Fibroblast of lung (primary cell): ENCODE results near the gene IL17RB.

Experiments used
- EZH2 ChIP-seq: IDR thresholded peaks from 2 replicates; pipeline ENCODE4 v1.5.1; 2012; ENCODE audit warnings: low read length, control low read depth, mild to moderate bottlenecking; ENCODE audit errors: missing control alignments
- TF ChIP-seq, protein P1 (sequence below), 2 donors: IDR thresholded peaks in 1 of 2; conservative IDR thresholded peaks in 1 of 2; 1 replicate in 1 of 2; 2 replicates in 1 of 2; pipeline ENCODE4 v1.5.1; 2011 to 2012; ENCODE audit warnings: low read length in 2 of 2, control low read depth in 1 of 2, inconsistent platforms in 1 of 2, low read depth in 1 of 2, mild to moderate bottlenecking in 1 of 2

DNA sequence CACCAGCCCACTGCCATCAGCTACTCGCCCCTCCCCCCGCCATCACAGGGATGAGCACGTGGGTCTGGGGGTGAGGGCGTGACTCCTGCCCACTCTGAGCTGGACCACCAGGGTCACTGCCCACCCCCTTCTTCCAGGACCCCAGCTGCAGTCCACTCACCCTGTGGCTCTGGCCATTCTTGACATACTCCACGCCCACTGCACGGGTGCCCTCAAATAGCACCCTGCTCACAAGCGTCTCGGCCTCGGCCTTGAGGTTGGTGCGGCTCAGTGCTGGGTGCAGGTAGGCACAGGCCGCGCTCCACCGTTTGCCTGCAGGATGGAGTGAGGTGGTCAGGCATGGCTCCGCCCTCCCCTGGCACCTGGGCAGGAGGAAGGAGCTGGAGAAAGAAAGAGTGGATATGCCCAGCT lies 24.0 kb upstream of the IL17RB start:
- TF ChIP-seq, protein P1, sequence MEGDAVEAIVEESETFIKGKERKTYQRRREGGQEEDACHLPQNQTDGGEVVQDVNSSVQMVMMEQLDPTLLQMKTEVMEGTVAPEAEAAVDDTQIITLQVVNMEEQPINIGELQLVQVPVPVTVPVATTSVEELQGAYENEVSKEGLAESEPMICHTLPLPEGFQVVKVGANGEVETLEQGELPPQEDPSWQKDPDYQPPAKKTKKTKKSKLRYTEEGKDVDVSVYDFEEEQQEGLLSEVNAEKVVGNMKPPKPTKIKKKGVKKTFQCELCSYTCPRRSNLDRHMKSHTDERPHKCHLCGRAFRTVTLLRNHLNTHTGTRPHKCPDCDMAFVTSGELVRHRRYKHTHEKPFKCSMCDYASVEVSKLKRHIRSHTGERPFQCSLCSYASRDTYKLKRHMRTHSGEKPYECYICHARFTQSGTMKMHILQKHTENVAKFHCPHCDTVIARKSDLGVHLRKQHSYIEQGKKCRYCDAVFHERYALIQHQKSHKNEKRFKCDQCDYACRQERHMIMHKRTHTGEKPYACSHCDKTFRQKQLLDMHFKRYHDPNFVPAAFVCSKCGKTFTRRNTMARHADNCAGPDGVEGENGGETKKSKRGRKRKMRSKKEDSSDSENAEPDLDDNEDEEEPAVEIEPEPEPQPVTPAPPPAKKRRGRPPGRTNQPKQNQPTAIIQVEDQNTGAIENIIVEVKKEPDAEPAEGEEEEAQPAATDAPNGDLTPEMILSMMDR (conservative IDR thresholded peaks at IDR 0.05 in 1 of 2, IDR thresholded peaks at IDR 0.05 in 1 of 2; ENCODE audit: low read depth in 1 of 2, low read length in 2 of 2): no peak
- no peak for TF ChIP-seq EZH2
